ENCODE measurements around the gene TOPBP1. TPM values are rescaled to one million over a fixed set of nuclear protein-coding genes. Genes with fewer than 3 reads are reported as not detected.

Gene TOPBP1
- total and polyA plus RNA-seq, 2 of the 8 experiments (the other 6 are each of a cell fraction or from before 2014, with no cell fraction given): 19.7 to 35.9 TPM

GRCh38 chr3:133607816-133608215 is 53.9 kb downstream of the TOPBP1 start:
- Histone ChIP-seq H2AFZ (ENCODE audit: low read length) (no peak overlapping the region), H4K91ac (replicated peaks; ENCODE audit: insufficient read length, low read length) (no peak overlapping the region), H3K56ac (replicated peaks; ENCODE audit: insufficient read length, low read depth, low read length) (no peak overlapping the region), H3K27me3 (replicated peaks in 1 of 4; ENCODE audit: control insufficient read depth in 3 of 4, extremely low read depth in 1 of 4, insufficient read depth in 3 of 4, low read length in 3 of 4) (no peaks in the 10 kb centered on the region), H3K36me3 (ENCODE audit: control insufficient read depth in 2 of 4, insufficient read depth in 4 of 4, low read length in 3 of 4) (peaks cover 0 to 53% (median 25%) of the 10 kb centered on the region in 4 experiments; a peak in 4 of 8 replicates), H2BK15ac (ENCODE audit: low read length) (no peak overlapping the region), H3K27ac (ENCODE audit: low read depth, low read length) (no peak overlapping the region), H4K8ac (ENCODE audit: extremely low read depth, insufficient read depth, low read length) (no peak overlapping the region), H4K5ac (ENCODE audit: insufficient read length, low read depth, low read length) (no peak overlapping the region), H3K4me3 (ENCODE audit: extremely low read depth in 1 of 4, insufficient read depth in 2 of 4, low read depth in 3 of 4, low read length in 4 of 4) (no peak overlapping the region), H3K4ac (replicated peaks; ENCODE audit: insufficient read length, low read depth, low read length) (no peak overlapping the region), H3K9me3 (ENCODE audit: insufficient read depth in 2 of 2, low read depth in 1 of 2, low read length in 1 of 2) (no peaks in the 10 kb centered on the region), H2BK12ac (ENCODE audit: low read depth, low read length) (no peak overlapping the region), H3K4me1 (replicated peaks in 1 of 4; ENCODE audit: control insufficient read depth in 3 of 4, insufficient read depth in 4 of 4, low read length in 3 of 4) (no peaks in the 10 kb centered on the region), H3K23ac (ENCODE audit: insufficient read length) (no peak overlapping the region), H2BK120ac (replicated peaks; ENCODE audit: low read depth, low read length) (no peak overlapping the region), H4K20me1 (replicated peaks in 1 of 2; ENCODE audit: control insufficient read depth in 1 of 2, insufficient read depth in 2 of 2, low read length in 2 of 2) (no peaks in the 10 kb centered on the region), H3K18ac (ENCODE audit: extremely low read depth, low read length) (no peak overlapping the region), H3K14ac (ENCODE audit: insufficient read length) (no peak overlapping the region), H3K23me2 (ENCODE audit: low read depth, low read length) (no peaks in the 10 kb centered on the region), H3K9ac (replicated peaks in 1 of 4; ENCODE audit: extremely low read depth in 1 of 4, low read depth in 3 of 4, low read length in 3 of 4) (no peak overlapping the region), H3K4me2 (ENCODE audit: insufficient read depth in 1 of 2, low read depth in 2 of 2, low read length in 2 of 2) (no peak overlapping the region), H2BK5ac (ENCODE audit: low read depth, low read length) (no peak overlapping the region), H2AK5ac (ENCODE audit: low read depth, low read length) (no peak overlapping the region), H2BK20ac (ENCODE audit: low read length) (no peak overlapping the region), H3K79me2 (ENCODE audit: control insufficient read depth in 1 of 2, insufficient read depth in 2 of 2, low read length in 2 of 2) (no peaks in the 10 kb centered on the region), H3K79me1 (ENCODE audit: low read depth, low read length) (no peaks in the 10 kb centered on the region)
- FAIRE-seq (no peak), DNase-seq (ENCODE audit: low read depth in 1 of 2, low spot score in 2 of 2) (no peak)
- POLR2A ChIA-PET (ENCODE audit: partially characterized antibody): no interaction called here
- CTCF ChIA-PET (ENCODE audit: partially characterized antibody): interaction anchor here (0.8 to 0.9 kb wide), 2 partner anchors 29 kb away, joined by 3 read pairs; no protein-coding TSS in a partner anchor
- WGBS, 2 experiments (ENCODE audit: extremely low coverage in 1 of 2, insufficient coverage in 1 of 2, insufficient read length in 1 of 2, insufficient replicate concordance in 2 of 2, low coverage in 1 of 2, low lambda C conversion rate in 2 of 2, missing lambda C conversion rate in 1 of 2): 89% methylated on average over 1 of the region's 1 CpG; no CpG with 5 or more reads in 1 of the 2 experiments
- TF ChIP-seq, protein P1, sequence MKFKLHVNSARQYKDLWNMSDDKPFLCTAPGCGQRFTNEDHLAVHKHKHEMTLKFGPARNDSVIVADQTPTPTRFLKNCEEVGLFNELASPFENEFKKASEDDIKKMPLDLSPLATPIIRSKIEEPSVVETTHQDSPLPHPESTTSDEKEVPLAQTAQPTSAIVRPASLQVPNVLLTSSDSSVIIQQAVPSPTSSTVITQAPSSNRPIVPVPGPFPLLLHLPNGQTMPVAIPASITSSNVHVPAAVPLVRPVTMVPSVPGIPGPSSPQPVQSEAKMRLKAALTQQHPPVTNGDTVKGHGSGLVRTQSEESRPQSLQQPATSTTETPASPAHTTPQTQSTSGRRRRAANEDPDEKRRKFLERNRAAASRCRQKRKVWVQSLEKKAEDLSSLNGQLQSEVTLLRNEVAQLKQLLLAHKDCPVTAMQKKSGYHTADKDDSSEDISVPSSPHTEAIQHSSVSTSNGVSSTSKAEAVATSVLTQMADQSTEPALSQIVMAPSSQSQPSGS (IDR thresholded peaks at IDR 0.05; ENCODE audit: low read length): no peak
- TF ChIP-seq SAP30 (IDR thresholded peaks at IDR 0.05; ENCODE audit: insufficient read depth, insufficient replicate concordance, low read length) (no peak), HDAC6 (IDR thresholded peaks at IDR 0.05; ENCODE audit: low read depth, low read length) (no peak), EGR1 (IDR thresholded peaks at IDR 0.05; ENCODE audit: borderline replicate concordance, low read depth, low read length) (no peak), ASH2L (IDR thresholded peaks at IDR 0.05; ENCODE audit: low read length) (no peak)

Measured in H1 (cell line).